SU-DHL-6 (cell line): ENCODE data around the gene ST8SIA2.

Source experiments
- H2AFZ ChIP-seq: fragments of 200-600 bp; sonication (generic); 2 replicates; pipeline ENCODE4 v1.6.1; 2014; ENCODE audit warnings: low read depth, mild to moderate bottlenecking, moderate library complexity, mixed read lengths, antibody characterized with exemption, low read length; ENCODE audit not compliant: severe bottlenecking
- H3F3A ChIP-seq: fragments of 200-600 bp; shearing (Covaris generic); 2 replicates; pipeline ENCODE4 v1.6.0; 2016; ENCODE audit warnings: antibody characterized with exemption, mild to moderate bottlenecking; ENCODE audit not compliant: insufficient read depth
- H3K27ac ChIP-seq: fragments of 200-600 bp; sonication (generic); 2 replicates; pipeline ENCODE4 v1.5.1; 2016; ENCODE audit warnings: low read depth, mild to moderate bottlenecking, low read length, moderate library complexity, mixed read lengths
- H3K27me3 ChIP-seq: fragments of 200-600 bp; sonication (generic), shearing (Covaris generic); 2 replicates; pipeline ENCODE4 v1.6.0; 2014; ENCODE audit warnings: mild to moderate bottlenecking, low read length
- H3K36me3 ChIP-seq: fragments of 200-600 bp; sonication (generic); 2 replicates; pipeline ENCODE4 v1.6.1; 2014; ENCODE audit warnings: mild to moderate bottlenecking, low read length, mixed read lengths
- H3K4me2 ChIP-seq: fragments of 300-600, 200-600 bp; shearing (Covaris generic), sonication (generic); 2 replicates; pipeline ENCODE4 v1.6.0; 2014; ENCODE audit warnings: low read length, low read depth, mild to moderate bottlenecking; ENCODE audit not compliant: poor library complexity, severe bottlenecking
- H3K4me3 ChIP-seq: fragments of 200-600 bp; sonication (generic); 2 replicates; pipeline ENCODE4 v1.5.1; 2014; ENCODE audit warnings: antibody characterized with exemption, low read length, mild to moderate bottlenecking, mixed read lengths; ENCODE audit not compliant: insufficient read depth, poor library complexity, severe bottlenecking
- H3K79me2 ChIP-seq: fragments of 200-600 bp; sonication (generic); 2 replicates; pipeline ENCODE4 v1.6.1; 2014; ENCODE audit warnings: mild to moderate bottlenecking, low read length, moderate library complexity; ENCODE audit not compliant: insufficient read depth
- H3K9ac ChIP-seq: fragments of 200-600 bp; sonication (generic); 2 replicates; pipeline ENCODE4 v1.7.0; 2014; ENCODE audit warnings: mild to moderate bottlenecking, low read length
- H3K9me2 ChIP-seq: fragments of 200-600 bp; sonication (generic); replicated peaks from 2 replicates; pipeline ENCODE4 v1.6.1; 2014; ENCODE audit warnings: low read length; ENCODE audit not compliant: insufficient read depth
- H3K9me3 ChIP-seq: fragments of 200-600 bp; sonication (generic); 2 replicates; pipeline ENCODE4 v1.6.1; 2014; ENCODE audit warnings: low read length, mixed read lengths; ENCODE audit not compliant: insufficient read depth
- H4K20me1 ChIP-seq: fragments of 200-600 bp; sonication (generic); 2 replicates; pipeline ENCODE4 v1.6.1; 2014; ENCODE audit warnings: low read depth, mild to moderate bottlenecking, antibody characterized with exemption, low read length, moderate library complexity, mixed read lengths
- CTCF ChIP-seq: fragments of 200-600 bp; sonication (generic); IDR thresholded peaks from one replicate; pipeline ENCODE4 v1.5.1; 2017; ENCODE audit warnings: antibody characterized with exemption, mild to moderate bottlenecking, low read length, moderate library complexity; ENCODE audit not compliant: insufficient read depth, poor library complexity, severe bottlenecking
- EZH2phosphoT487 ChIP-seq: fragments of 200-600 bp; sonication (generic), shearing (Covaris generic); conservative IDR thresholded peaks from 2 replicates; pipeline ENCODE4 v1.6.1; 2018; ENCODE audit warnings: mild to moderate bottlenecking, antibody characterized with exemption, low read length, moderate library complexity, mixed read lengths

Gene ST8SIA2

GRCh38 chr15:92405942-92406341, 12.3 kb downstream of the ST8SIA2 start:
- Histone ChIP-seq H3K4me3 (no peak overlapping the region), H2AFZ (no peak overlapping the region), H3K9me3 (no peaks in the 10 kb centered on the region), H3K4me2 (no peak overlapping the region), H3K9me2 (no peaks in the 10 kb centered on the region), H3F3A (no peaks in the 10 kb centered on the region), H3K27me3 (peaks cover 2% of the 10 kb centered on the region; the same call in 1 of the 2 replicates), H3K36me3 (no peaks in the 10 kb centered on the region), H4K20me1 (no peaks in the 10 kb centered on the region), H3K79me2 (no peaks in the 10 kb centered on the region), H3K9ac (no peak overlapping the region), H3K27ac (no peak overlapping the region)
- TF ChIP-seq CTCF: no peak
- no peak for TF ChIP-seq EZH2phosphoT487

GRCh38 chr15:92407321-92407720, 13.6 kb downstream of the ST8SIA2 start:
- Histone ChIP-seq H4K20me1 (no peaks in the 10 kb centered on the region), H3K4me2 (no peak overlapping the region), H3K4me3 (no peak overlapping the region), H3K79me2 (no peaks in the 10 kb centered on the region), H3K27ac (no peak overlapping the region), H2AFZ (no peak overlapping the region), H3K36me3 (no peaks in the 10 kb centered on the region), H3K9me2 (no peaks in the 10 kb centered on the region), H3K27me3 (peaks cover 2% of the 10 kb centered on the region; the same call in 1 of the 2 replicates), H3F3A (no peaks in the 10 kb centered on the region), H3K9me3 (no peaks in the 10 kb centered on the region), H3K9ac (no peak overlapping the region)
- TF ChIP-seq EZH2phosphoT487: no peak
- TF ChIP-seq CTCF: no peak

GRCh38 chr15:92407916-92408315, 14.2 kb downstream of the ST8SIA2 start:
- no peak overlapping the region for H3K4me2 ChIP-seq
- H3K36me3 ChIP-seq: no peaks in the 10 kb centered on the region
- no peak overlapping the region for H3K4me3 ChIP-seq
- H2AFZ ChIP-seq: no peak overlapping the region
- peaks cover 2% of the 10 kb centered on the region; the same call in 1 of the 2 replicates for H3K27me3 ChIP-seq
- no peak overlapping the region for H3K27ac ChIP-seq
- H4K20me1 ChIP-seq: no peaks in the 10 kb centered on the region
- no peaks in the 10 kb centered on the region for H3K79me2 ChIP-seq
- TF ChIP-seq EZH2phosphoT487: no peak
- TF ChIP-seq CTCF: no peak
- no peaks in the 10 kb centered on the region for H3F3A ChIP-seq
- H3K9me2 ChIP-seq: no peaks in the 10 kb centered on the region
- H3K9me3 ChIP-seq: no peaks in the 10 kb centered on the region
- no peak overlapping the region for H3K9ac ChIP-seq

GRCh38 chr15:92409006-92409405, 15.3 kb downstream of the ST8SIA2 start:
- TF ChIP-seq CTCF (no peak), EZH2phosphoT487 (no peak)
- Histone ChIP-seq H3K9ac (no peak overlapping the region), H3K27me3 (peaks cover 2% of the 10 kb centered on the region; the same call in 1 of the 2 replicates), H3K79me2 (no peaks in the 10 kb centered on the region), H3K4me3 (no peak overlapping the region), H2AFZ (no peak overlapping the region), H4K20me1 (no peaks in the 10 kb centered on the region), H3K9me3 (no peaks in the 10 kb centered on the region), H3K36me3 (no peaks in the 10 kb centered on the region), H3K27ac (no peak overlapping the region), H3F3A (no peaks in the 10 kb centered on the region), H3K4me2 (no peak overlapping the region), H3K9me2 (no peaks in the 10 kb centered on the region)
